ENCODE data around the gene IFT88. TPM values are rescaled to one million over a fixed set of nuclear protein-coding genes. Genes with fewer than 3 reads are reported as not detected.
A peak's percentile ranks its signal among the peaks of the same experiment; 100 is the strongest.

The IFT88 gene
- total and polyA plus RNA-seq, 2 of the 8 experiments (the other 6 are each of a cell fraction or from before 2014, with no cell fraction given) = 1.7 to 5.8 TPM

GRCh38 chr13:20559659-20560356 is 7.1 kb upstream of the IFT88 start:
- no peaks in the 10 kb centered on the region for H3K9me3 ChIP-seq (ENCODE audit: insufficient read depth in 2 of 2, low read depth in 1 of 2, low read length in 1 of 2)
- no peak overlapping the region for H3K4me3 ChIP-seq (ENCODE audit: extremely low read depth in 1 of 4, insufficient read depth in 2 of 4, low read depth in 3 of 4, low read length in 4 of 4)
- H3K4me2 ChIP-seq (ENCODE audit: insufficient read depth in 1 of 2, low read depth in 2 of 2, low read length in 2 of 2) = no peak overlapping the region
- FAIRE-seq (no peak), DNase-seq (ENCODE audit: low read depth in 1 of 2, low spot score in 2 of 2) (no peak)
- H2AFZ ChIP-seq (ENCODE audit: low read length) = no peak overlapping the region
- no peak overlapping the region for H4K91ac ChIP-seq (replicated peaks; ENCODE audit: insufficient read length, low read length)
- H3K4ac ChIP-seq (replicated peaks; ENCODE audit: insufficient read length, low read depth, low read length) = no peak overlapping the region
- 89% methylated on average over 6 of the region's 6 CpGs; no CpG with 5 or more reads in 1 of the 2 experiments for WGBS, 2 experiments (ENCODE audit: extremely low coverage in 1 of 2, insufficient coverage in 1 of 2, insufficient read length in 1 of 2, insufficient replicate concordance in 2 of 2, low coverage in 1 of 2, low lambda C conversion rate in 2 of 2, missing lambda C conversion rate in 1 of 2)
- H3K23ac ChIP-seq (ENCODE audit: insufficient read length) = no peak overlapping the region
- no peaks in the 10 kb centered on the region for H3K79me1 ChIP-seq (ENCODE audit: low read depth, low read length)
- H2BK12ac ChIP-seq (ENCODE audit: low read depth, low read length) = no peak overlapping the region
- no peak overlapping the region for H3K18ac ChIP-seq (ENCODE audit: extremely low read depth, low read length)
- ChIA-PET POLR2A (ENCODE audit: partially characterized antibody) (no interaction called here), CTCF (ENCODE audit: partially characterized antibody) (no interaction called here)
- no peak overlapping the region for H3K9ac ChIP-seq (replicated peaks in 1 of 4; ENCODE audit: extremely low read depth in 1 of 4, low read depth in 3 of 4, low read length in 3 of 4)
- 0 out of 2 replicates have a peak overlapping the region, but pooled peaks have one; percentile 31 for H4K8ac ChIP-seq (ENCODE audit: extremely low read depth, insufficient read depth, low read length)
- H3K56ac ChIP-seq (replicated peaks; ENCODE audit: insufficient read length, low read depth, low read length) = no peak overlapping the region
- H3K14ac ChIP-seq (ENCODE audit: insufficient read length) = no peak overlapping the region
- H3K36me3 ChIP-seq (ENCODE audit: control insufficient read depth in 2 of 4, insufficient read depth in 4 of 4, low read length in 3 of 4) = no peaks in the 10 kb centered on the region
- no peak overlapping the region for H4K5ac ChIP-seq (ENCODE audit: insufficient read length, low read depth, low read length)
- H2BK120ac ChIP-seq (replicated peaks; ENCODE audit: low read depth, low read length) = no peak overlapping the region
- no peaks in the 10 kb centered on the region for H3K23me2 ChIP-seq (ENCODE audit: low read depth, low read length)
- H3K27ac ChIP-seq (ENCODE audit: low read depth, low read length) = no peak overlapping the region
- H3K79me2 ChIP-seq (ENCODE audit: control insufficient read depth in 1 of 2, insufficient read depth in 2 of 2, low read length in 2 of 2) = no peaks in the 10 kb centered on the region
- H2BK20ac ChIP-seq (ENCODE audit: low read length) = no peak overlapping the region
- H3K4me1 ChIP-seq (replicated peaks in 1 of 4; ENCODE audit: control insufficient read depth in 3 of 4, insufficient read depth in 4 of 4, low read length in 3 of 4) = no peaks in the 10 kb centered on the region
- no peaks in the 10 kb centered on the region for H3K27me3 ChIP-seq (replicated peaks in 1 of 4; ENCODE audit: control insufficient read depth in 3 of 4, extremely low read depth in 1 of 4, insufficient read depth in 3 of 4, low read length in 3 of 4)
- H2AK5ac ChIP-seq (ENCODE audit: low read depth, low read length) = no peak overlapping the region
- no peak overlapping the region for H2BK15ac ChIP-seq (ENCODE audit: low read length)
- H2BK5ac ChIP-seq (ENCODE audit: low read depth, low read length) = no peak overlapping the region
- no peaks in the 10 kb centered on the region for H4K20me1 ChIP-seq (replicated peaks in 1 of 2; ENCODE audit: control insufficient read depth in 1 of 2, insufficient read depth in 2 of 2, low read length in 2 of 2)
- TF ChIP-seq TEAD4 (IDR thresholded peaks at IDR 0.05; ENCODE audit: low read depth, low read length) (no peak), NANOG (IDR thresholded peaks at IDR 0.05; ENCODE audit: insufficient read depth, low read depth, low read length, poor library complexity, severe bottlenecking) (no peak), SUZ12 (IDR thresholded peaks at IDR 0.05; ENCODE audit: low read length) (no peak), RXRA (IDR thresholded peaks at IDR 0.05; ENCODE audit: insufficient read depth, low read depth, low read length) (no peak), KDM5A (IDR thresholded peaks at IDR 0.05; ENCODE audit: low read length) (no peak), EGR1 (IDR thresholded peaks at IDR 0.05; ENCODE audit: borderline replicate concordance, low read depth, low read length) (no peak), TAF1 (IDR thresholded peaks at IDR 0.05; ENCODE audit: low read depth, low read length) (no peak), POU5F1 (IDR thresholded peaks at IDR 0.05; ENCODE audit: low read depth, low read length) (no peak)

All from H1 (cell line).